Measurements from ENCODE around the gene SLC2A8. TPM values are rescaled to one million over a fixed set of nuclear protein-coding genes. Genes with fewer than 3 reads are reported as not detected.
A peak's percentile ranks its signal among the peaks of the same experiment; 100 is the strongest.

SLC2A8 gene
- total and polyA plus RNA-seq, 5 donors from 2014 or later, result 5.5 to 15.6 (median 10.0) TPM

DNA sequence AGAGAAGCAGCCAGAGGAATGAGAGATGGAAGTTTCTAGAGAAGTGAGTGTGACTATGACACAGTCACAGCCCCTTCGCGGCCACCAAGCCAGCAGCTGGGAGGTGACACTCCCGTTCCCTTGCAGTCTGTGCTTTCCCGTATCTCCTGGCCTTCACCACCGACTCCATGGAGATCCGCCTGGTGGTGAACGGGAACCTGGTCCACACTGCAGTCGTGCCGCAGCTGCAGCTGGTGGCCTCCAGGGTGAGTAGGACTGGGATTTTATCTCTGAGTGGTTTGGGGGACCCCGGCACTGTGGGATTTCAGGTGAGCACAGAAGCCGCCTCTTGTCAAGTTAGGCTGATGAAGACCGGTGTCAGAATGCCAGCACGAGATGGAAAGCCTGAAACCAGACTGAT, 12.1 kb upstream of the SLC2A8 start:
- peaks cover 11 to 28% (median 14%) of the 10 kb centered on the region in 4 donors for H3K4me1 Mint-ChIP-seq
- peaks cover 58% of the 10 kb centered on the region for H3K27me3 Mint-ChIP-seq
- H3K36me3 Mint-ChIP-seq, result no peaks in the 10 kb centered on the region
- peaks cover 0 to 2% (median 0%) of the 10 kb centered on the region in 7 donors for H3K9me3 Mint-ChIP-seq
- H3K27ac ChIP-seq (ENCODE audit: insufficient read depth, low read length, poor library complexity, severe bottlenecking), result no peak overlapping the region
- DNase-seq (no peak), ATAC-seq (ENCODE audit: low read depth in 2 of 2) (no peak)
- peaks cover 19% of the 10 kb centered on the region for H3K4me1 ChIP-seq (ENCODE audit: control insufficient read depth, insufficient read depth, low read length, poor library complexity, severe bottlenecking)
- H3K4me3 ChIP-seq (ENCODE audit: low read depth, low read length), result no peak overlapping the region
- H3K9me3 ChIP-seq (ENCODE audit: control insufficient read depth in 2 of 2, low read length in 2 of 2), result no peaks in the 10 kb centered on the region
- peaks cover 35% of the 10 kb centered on the region for H3K27me3 ChIP-seq (ENCODE audit: control insufficient read depth, insufficient read depth, low read length)
- no peak overlapping the region for H3K27ac Mint-ChIP-seq
- no peaks in the 10 kb centered on the region for H3K36me3 ChIP-seq (ENCODE audit: control insufficient read depth, insufficient read depth, low read length)
- H3K4me3 Mint-ChIP-seq, result no peak overlapping the region

DNA sequence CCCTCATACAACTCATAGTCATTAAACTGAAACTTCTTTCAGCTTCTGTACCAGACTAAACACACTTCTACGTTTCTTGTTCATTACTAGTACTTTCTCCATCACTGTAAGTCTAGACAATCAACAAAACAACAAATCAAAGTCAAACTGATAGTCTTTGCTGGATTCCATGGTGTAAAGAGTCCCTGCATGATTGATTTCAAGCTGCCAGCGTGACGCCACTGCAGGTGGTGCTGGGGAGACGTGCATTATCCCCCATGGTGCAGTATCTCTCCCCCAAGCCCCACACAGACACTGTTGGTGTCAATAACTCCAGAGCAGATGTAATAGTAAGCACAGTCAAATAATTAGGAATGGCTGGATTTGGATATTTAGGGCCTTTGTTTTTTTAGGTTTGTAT, 10.7 kb upstream of the SLC2A8 start:
- peaks cover 36% of the 10 kb centered on the region for H3K27me3 ChIP-seq (ENCODE audit: control insufficient read depth, insufficient read depth, low read length)

DNA sequence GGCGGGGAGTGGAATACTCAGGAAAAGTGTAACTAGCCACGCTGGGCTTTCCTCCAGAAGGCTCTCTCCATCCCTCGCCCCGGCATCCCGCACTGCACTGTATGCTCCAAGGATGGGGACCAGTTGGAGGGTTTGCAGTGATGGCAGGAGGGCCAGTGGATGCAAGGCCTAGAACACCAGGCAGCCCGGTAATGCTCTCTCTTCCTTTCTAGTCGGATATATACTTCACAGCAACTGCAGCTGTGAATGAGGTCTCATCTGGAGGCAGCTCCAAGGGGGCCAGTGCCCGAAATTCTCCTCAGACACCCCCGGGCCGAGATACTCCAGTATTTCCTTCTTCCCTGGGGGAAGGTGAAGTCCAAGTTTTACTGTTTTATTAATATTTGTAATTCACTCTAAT, 10.0 kb upstream of the SLC2A8 start:
- Histone ChIP-seq H3K36me3 (ENCODE audit: control insufficient read depth, insufficient read depth, low read length) (no peaks in the 10 kb centered on the region), H3K27me3 (ENCODE audit: control insufficient read depth, insufficient read depth, low read length) (peaks cover 41% of the 10 kb centered on the region), H3K4me1 (ENCODE audit: control insufficient read depth, insufficient read depth, low read length, poor library complexity, severe bottlenecking) (peaks cover 19% of the 10 kb centered on the region), H3K4me3 (ENCODE audit: low read depth, low read length) (no peak overlapping the region), H3K27ac (ENCODE audit: insufficient read depth, low read length, poor library complexity, severe bottlenecking) (no peak overlapping the region), H3K9me3 (ENCODE audit: control insufficient read depth in 2 of 2, low read length in 2 of 2) (no peaks in the 10 kb centered on the region)
- Mint-ChIP-seq H3K36me3 (no peaks in the 10 kb centered on the region), H3K4me1 (peaks cover 11 to 34% (median 15%) of the 10 kb centered on the region in 4 donors), H3K27ac (no peak overlapping the region), H3K4me3 (peak overlapping the region in 1 of 4 donors; percentile 45), H3K27me3 (peaks cover 64% of the 10 kb centered on the region), H3K9me3 (no peaks in the 10 kb centered on the region)
- DNase-seq (no peak), ATAC-seq (ENCODE audit: low read depth in 2 of 2) (no peak)

More for the DNA sequence above, 10.7 kb upstream of the SLC2A8 start:
- peaks cover 11 to 34% (median 15%) of the 10 kb centered on the region in 4 donors for H3K4me1 Mint-ChIP-seq
- peaks cover 0 to 2% (median 0%) of the 10 kb centered on the region in 7 donors for H3K9me3 Mint-ChIP-seq
- H3K36me3 Mint-ChIP-seq, result no peaks in the 10 kb centered on the region
- no peak overlapping the region for H3K27ac ChIP-seq (ENCODE audit: insufficient read depth, low read length, poor library complexity, severe bottlenecking)
- no peaks in the 10 kb centered on the region for H3K36me3 ChIP-seq (ENCODE audit: control insufficient read depth, insufficient read depth, low read length)
- H3K9me3 ChIP-seq (ENCODE audit: control insufficient read depth in 2 of 2, low read length in 2 of 2), result no peaks in the 10 kb centered on the region
- no peak overlapping the region for H3K27ac Mint-ChIP-seq
- H3K4me3 Mint-ChIP-seq, result no peak overlapping the region
- no peak overlapping the region for H3K4me3 ChIP-seq (ENCODE audit: low read depth, low read length)
- ATAC-seq (ENCODE audit: low read depth in 2 of 2) (no peak), DNase-seq (no peak)
- peaks cover 65% of the 10 kb centered on the region for H3K27me3 Mint-ChIP-seq
- peaks cover 19% of the 10 kb centered on the region for H3K4me1 ChIP-seq (ENCODE audit: control insufficient read depth, insufficient read depth, low read length, poor library complexity, severe bottlenecking)

DNA sequence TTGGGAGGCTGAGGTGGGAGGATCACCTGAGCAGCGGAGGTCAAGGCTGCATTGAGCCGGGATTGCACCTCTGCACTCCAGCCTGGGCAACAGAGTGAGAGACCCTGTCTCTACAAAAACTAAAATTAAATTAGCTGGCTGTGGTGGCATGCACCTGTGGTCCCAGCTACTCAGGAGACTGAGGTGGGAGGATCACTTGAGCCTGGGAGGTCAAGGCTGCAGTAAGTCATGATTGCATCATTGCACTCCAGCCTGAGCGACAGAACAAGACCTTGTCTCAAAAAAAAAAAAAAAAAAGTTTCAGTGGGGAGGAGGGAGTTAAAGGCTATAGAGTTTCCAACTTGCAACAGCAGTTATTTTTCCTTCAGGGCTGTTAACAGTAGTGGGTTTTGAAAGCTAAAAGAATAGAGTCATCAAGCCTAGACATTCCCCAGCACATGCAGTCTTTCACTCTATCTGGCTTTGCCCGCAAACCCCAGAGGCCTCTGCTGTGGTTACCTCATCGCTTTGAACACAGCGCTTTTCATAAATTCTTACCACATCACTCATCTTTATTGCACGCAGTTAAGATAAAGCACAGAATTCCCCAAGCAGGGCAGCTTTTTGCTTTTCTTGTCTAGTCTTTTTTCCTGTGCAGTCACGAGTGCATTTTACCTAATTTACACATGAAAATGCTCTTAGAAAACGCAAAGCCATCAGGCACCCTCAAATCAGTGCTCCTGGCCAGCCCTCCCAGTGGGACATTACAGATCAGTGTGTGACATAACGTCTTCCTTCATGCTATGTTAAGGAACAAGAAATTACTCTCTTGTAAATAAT, 8.7 kb upstream of the SLC2A8 start:
- Histone ChIP-seq H3K27me3 (ENCODE audit: control insufficient read depth, insufficient read depth, low read length) (peaks cover 42% of the 10 kb centered on the region), H3K4me1 (ENCODE audit: control insufficient read depth, insufficient read depth, low read length, poor library complexity, severe bottlenecking) (peaks cover 19% of the 10 kb centered on the region), H3K4me3 (ENCODE audit: low read depth, low read length) (peak overlapping the region; percentile 61), H3K27ac (ENCODE audit: insufficient read depth, low read length, poor library complexity, severe bottlenecking) (no peak overlapping the region), H3K9me3 (ENCODE audit: control insufficient read depth in 2 of 2, low read length in 2 of 2) (no peaks in the 10 kb centered on the region), H3K36me3 (ENCODE audit: control insufficient read depth, insufficient read depth, low read length) (no peaks in the 10 kb centered on the region)
- no peaks in the 10 kb centered on the region for H3K9me3 Mint-ChIP-seq
- no peaks in the 10 kb centered on the region for H3K36me3 Mint-ChIP-seq
- peaks cover 70% of the 10 kb centered on the region for H3K27me3 Mint-ChIP-seq
- peaks cover 11 to 34% (median 15%) of the 10 kb centered on the region in 4 donors for H3K4me1 Mint-ChIP-seq
- H3K4me3 Mint-ChIP-seq, result peak overlapping the region in 3 of 4 donors; percentile 12 to 60 (median 14)
- peak overlapping the region in 2 of 3 donors; percentile 9 to 18 for H3K27ac Mint-ChIP-seq
- peak; percentile 94 to 97 for ATAC-seq (ENCODE audit: low read depth in 2 of 2)
- DNase-seq, result peak; percentile 75 to 85 (median 81)

DNA sequence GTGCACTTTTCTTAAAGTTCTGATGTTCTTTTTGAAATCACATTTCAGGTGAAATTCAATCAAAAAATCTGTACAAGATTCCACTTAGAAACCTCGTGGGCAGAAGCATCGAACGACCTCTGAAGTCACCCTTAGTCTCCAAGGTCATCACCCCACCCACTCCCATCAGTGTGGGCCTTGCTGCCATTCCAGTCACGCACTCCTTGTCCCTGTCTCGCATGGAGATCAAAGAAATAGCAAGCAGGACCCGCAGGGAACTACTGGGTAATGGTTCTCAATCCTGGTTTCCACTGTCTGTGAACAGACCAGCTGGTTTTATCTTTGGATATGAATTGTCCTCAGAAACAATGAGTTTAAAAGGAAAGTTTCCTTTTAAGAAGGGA, 8.1 kb upstream of the SLC2A8 start:
- Mint-ChIP-seq H3K4me3 (peak overlapping the region in 3 of 4 donors; percentile 14 to 60 (median 16)), H3K4me1 (peaks cover 11 to 34% (median 15%) of the 10 kb centered on the region in 4 donors), H3K27ac (no peak overlapping the region), H3K27me3 (peaks cover 73% of the 10 kb centered on the region), H3K36me3 (no peaks in the 10 kb centered on the region), H3K9me3 (no peaks in the 10 kb centered on the region)
- ATAC-seq (ENCODE audit: low read depth in 2 of 2), result no peak
- no peak for DNase-seq
- Histone ChIP-seq H3K9me3 (ENCODE audit: control insufficient read depth in 2 of 2, low read length in 2 of 2) (no peaks in the 10 kb centered on the region), H3K27ac (ENCODE audit: insufficient read depth, low read length, poor library complexity, severe bottlenecking) (no peak overlapping the region), H3K4me1 (ENCODE audit: control insufficient read depth, insufficient read depth, low read length, poor library complexity, severe bottlenecking) (peaks cover 19% of the 10 kb centered on the region), H3K4me3 (ENCODE audit: low read depth, low read length) (peak overlapping the region; percentile 61), H3K36me3 (ENCODE audit: control insufficient read depth, insufficient read depth, low read length) (no peaks in the 10 kb centered on the region), H3K27me3 (ENCODE audit: control insufficient read depth, insufficient read depth, low read length) (peaks cover 38% of the 10 kb centered on the region)

DNA sequence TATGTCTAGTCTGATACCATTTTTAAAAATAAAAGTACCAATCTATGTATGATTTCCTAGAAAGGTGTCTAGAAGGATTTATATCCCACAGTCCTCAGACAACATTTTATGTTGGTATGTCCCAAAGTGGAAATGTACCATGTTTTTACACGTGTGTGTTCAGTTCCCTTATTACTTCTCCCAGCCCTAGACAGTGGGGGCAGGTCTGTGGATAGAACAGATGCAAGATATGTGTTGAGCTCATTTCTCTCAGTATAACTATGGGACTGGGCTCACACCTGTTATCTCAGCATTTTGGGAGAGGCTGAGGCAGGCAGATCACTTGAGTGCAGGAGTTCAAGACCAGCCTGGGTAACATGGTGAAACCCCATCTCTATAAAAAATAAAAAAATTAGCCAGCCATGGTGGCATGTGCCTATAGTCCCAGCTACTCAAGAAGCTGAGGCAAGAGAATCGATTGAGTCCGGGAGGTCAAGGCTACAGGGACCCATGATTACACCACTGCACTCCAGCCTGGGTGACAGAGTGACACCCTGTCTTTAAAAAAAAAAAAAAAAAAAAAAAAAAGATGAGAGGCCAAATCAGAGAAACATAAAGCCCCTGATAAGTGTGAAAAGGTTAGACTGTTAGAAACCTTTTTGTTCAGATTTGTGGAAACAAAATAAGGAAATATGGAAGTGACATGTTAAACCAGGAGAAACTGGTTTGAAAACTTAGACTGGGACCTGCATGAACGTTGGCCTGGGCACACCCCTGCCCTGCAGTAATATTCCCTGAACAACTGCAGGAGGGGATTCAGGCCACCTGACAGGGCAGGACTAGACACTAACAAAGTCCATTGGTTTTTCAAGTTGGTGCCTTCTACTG, 7.4 kb upstream of the SLC2A8 start:
- Histone ChIP-seq H3K4me1 (ENCODE audit: control insufficient read depth, insufficient read depth, low read length, poor library complexity, severe bottlenecking) (peaks cover 19% of the 10 kb centered on the region), H3K36me3 (ENCODE audit: control insufficient read depth, insufficient read depth, low read length) (no peaks in the 10 kb centered on the region), H3K27me3 (ENCODE audit: control insufficient read depth, insufficient read depth, low read length) (peaks cover 36% of the 10 kb centered on the region), H3K27ac (ENCODE audit: insufficient read depth, low read length, poor library complexity, severe bottlenecking) (no peak overlapping the region), H3K4me3 (ENCODE audit: low read depth, low read length) (peak overlapping the region; percentile 61), H3K9me3 (ENCODE audit: control insufficient read depth in 2 of 2, low read length in 2 of 2) (no peaks in the 10 kb centered on the region)
- Mint-ChIP-seq H3K9me3 (no peaks in the 10 kb centered on the region), H3K36me3 (no peaks in the 10 kb centered on the region), H3K4me3 (no peak overlapping the region), H3K27ac (no peak overlapping the region), H3K27me3 (peaks cover 73% of the 10 kb centered on the region), H3K4me1 (peaks cover 11 to 34% (median 15%) of the 10 kb centered on the region in 4 donors)
- ATAC-seq (ENCODE audit: low read depth in 2 of 2) (no peak), DNase-seq (no peak)

DNA sequence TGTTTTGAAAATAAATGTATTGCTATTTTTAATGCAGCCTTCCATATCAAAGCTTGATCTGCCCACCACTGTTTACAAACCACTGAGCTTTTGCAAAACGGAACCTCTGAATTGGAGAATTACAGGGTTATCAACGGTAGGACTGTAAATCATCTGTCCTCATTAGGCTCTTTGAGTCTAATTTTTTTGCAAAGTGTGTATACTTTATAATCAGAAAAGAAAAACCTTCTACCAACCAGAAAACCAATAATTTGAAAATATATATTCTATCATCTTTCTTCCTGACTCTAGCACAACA, 6.8 kb upstream of the SLC2A8 start:
- H3K4me1 ChIP-seq (ENCODE audit: control insufficient read depth, insufficient read depth, low read length, poor library complexity, severe bottlenecking), result peaks cover 19% of the 10 kb centered on the region
- peaks cover 67% of the 10 kb centered on the region for H3K27me3 Mint-ChIP-seq
- H3K36me3 Mint-ChIP-seq, result no peaks in the 10 kb centered on the region
- H3K4me3 Mint-ChIP-seq, result no peak overlapping the region
- no peak overlapping the region for H3K27ac ChIP-seq (ENCODE audit: insufficient read depth, low read length, poor library complexity, severe bottlenecking)
- H3K27me3 ChIP-seq (ENCODE audit: control insufficient read depth, insufficient read depth, low read length), result peaks cover 36% of the 10 kb centered on the region
- no peaks in the 10 kb centered on the region for H3K9me3 Mint-ChIP-seq
- ATAC-seq (ENCODE audit: low read depth in 2 of 2), result no peak
- no peaks in the 10 kb centered on the region for H3K36me3 ChIP-seq (ENCODE audit: control insufficient read depth, insufficient read depth, low read length)
- H3K9me3 ChIP-seq (ENCODE audit: control insufficient read depth in 2 of 2, low read length in 2 of 2), result no peaks in the 10 kb centered on the region
- peaks cover 11 to 34% (median 15%) of the 10 kb centered on the region in 4 donors for H3K4me1 Mint-ChIP-seq
- DNase-seq, result no peak
- H3K4me3 ChIP-seq (ENCODE audit: low read depth, low read length), result no peak overlapping the region
- no peak overlapping the region for H3K27ac Mint-ChIP-seq
